ENCODE measurements around the gene LMO7. TPM values are rescaled to one million over a fixed set of nuclear protein-coding genes. Genes with fewer than 3 reads are reported as not detected.

Gene LMO7
- total RNA-seq, 1 donor from 2014 or later = 12.3 TPM

- no peak for DNase-seq (ENCODE audit: low read depth)
- no peaks in the 10 kb centered on the region for H3K36me3 ChIP-seq (ENCODE audit: control insufficient read depth, insufficient read depth, low read length)
- H3K27me3 ChIP-seq (ENCODE audit: control insufficient read depth, insufficient read depth, low read length) = no peaks in the 10 kb centered on the region
- no peak overlapping the region for H3K4me3 ChIP-seq (ENCODE audit: low read depth, low read length)
- TF ChIP-seq CTCF (IDR thresholded peaks at IDR 0.05; ENCODE audit: insufficient read depth, low read length, poor library complexity, severe bottlenecking) = no peak
Measured at GRCh38 chr13:75902166-75903104, 266.3 kb downstream of the LMO7 start.

GRCh38 chr13:75904012-75904411 is 267.9 kb downstream of the LMO7 start:
- Histone ChIP-seq H3K4me3 (ENCODE audit: low read depth, low read length) (no peak overlapping the region), H3K36me3 (ENCODE audit: control insufficient read depth, insufficient read depth, low read length) (no peaks in the 10 kb centered on the region), H3K27me3 (ENCODE audit: control insufficient read depth, insufficient read depth, low read length) (no peaks in the 10 kb centered on the region)
- no peak for TF ChIP-seq CTCF (IDR thresholded peaks at IDR 0.05; ENCODE audit: insufficient read depth, low read length, poor library complexity, severe bottlenecking)
- no peak for DNase-seq (ENCODE audit: low read depth)

GRCh38 chr13:75906315-75906714 is 270.2 kb downstream of the LMO7 start:
- no peaks in the 10 kb centered on the region for H3K36me3 ChIP-seq (ENCODE audit: control insufficient read depth, insufficient read depth, low read length)
- no peak overlapping the region for H3K4me3 ChIP-seq (ENCODE audit: low read depth, low read length)
- TF ChIP-seq CTCF (IDR thresholded peaks at IDR 0.05; ENCODE audit: insufficient read depth, low read length, poor library complexity, severe bottlenecking) = no peak
- H3K27me3 ChIP-seq (ENCODE audit: control insufficient read depth, insufficient read depth, low read length) = no peaks in the 10 kb centered on the region
- no peak for DNase-seq (ENCODE audit: low read depth)

GRCh38 chr13:75907044-75907443 is 270.9 kb downstream of the LMO7 start:
- TF ChIP-seq CTCF (IDR thresholded peaks at IDR 0.05; ENCODE audit: insufficient read depth, low read length, poor library complexity, severe bottlenecking) = no peak
- Histone ChIP-seq H3K27me3 (ENCODE audit: control insufficient read depth, insufficient read depth, low read length) (no peaks in the 10 kb centered on the region), H3K4me3 (ENCODE audit: low read depth, low read length) (no peak overlapping the region), H3K36me3 (ENCODE audit: control insufficient read depth, insufficient read depth, low read length) (no peaks in the 10 kb centered on the region)
- DNase-seq (ENCODE audit: low read depth) = no peak

- Histone ChIP-seq H3K27me3 (ENCODE audit: control insufficient read depth, insufficient read depth, low read length) (no peaks in the 10 kb centered on the region), H3K4me3 (ENCODE audit: low read depth, low read length) (no peak overlapping the region), H3K36me3 (ENCODE audit: control insufficient read depth, insufficient read depth, low read length) (no peaks in the 10 kb centered on the region)
- DNase-seq (ENCODE audit: low read depth) = no peak
- no peak for TF ChIP-seq CTCF (IDR thresholded peaks at IDR 0.05; ENCODE audit: insufficient read depth, low read length, poor library complexity, severe bottlenecking)
Measured at GRCh38 chr13:75908141-75908540, 272.0 kb downstream of the LMO7 start.

Other genes with a start within 250 kb of the LMO7 start
- 7.9 and 8.6 TPM in 2 replicates for gene TBC1D4, start 154.2 kb upstream of the LMO7 start, total RNA-seq
- 60.9 and 155 TPM in 2 replicates for gene COMMD6, start 98.5 kb upstream of the LMO7 start, total RNA-seq
- 75.5 and 78.6 TPM in 2 replicates for gene UCHL3, start 86.5 kb upstream of the LMO7 start, total RNA-seq

All from kidney epithelial cell (primary cell).